IMR-90 (cell line): ENCODE data around the gene NUBP1. TPM values are rescaled to one million over a fixed set of nuclear protein-coding genes. Genes with fewer than 3 reads are reported as not detected.

Experiments
- ATAC-seq: fragments of 200-7000 bp; cut with Tn5 transposase; 2 replicates; pipeline ENCODE4 v1.9.1; 2020; ENCODE audit warnings: low read depth, mild to moderate bottlenecking, moderate library complexity
- BruUV-seq: library from RNA; stranded (reverse); fragments of 400-500 nt; replicated peaks from 2 replicates; lab custom pipeline; 2021; lab: Mats Ljungman, UMichigan
- CTCF ChIA-PET: fragments of 300-600 bp; formaldehyde crosslinking; extraction: SDS; loops from one replicate; lab custom pipeline; 2021; ENCODE audit warnings: antibody characterized with exemption; lab: Yijun Ruan, JAX
- POLR2A ChIA-PET: fragments of 300-600 bp; sonication (Branson Sonifier 250); formaldehyde crosslinking; loops from one replicate; lab custom pipeline; 2022; ENCODE audit warnings: antibody characterized with exemption; ENCODE audit not compliant: unreplicated experiment; lab: Charles Lee
- DNase-seq: peaks from one replicate; pipeline ENCODE4 v3.0.0; 2013
- H2AFZ ChIP-seq: replicated peaks from 2 replicates; pipeline ENCODE3; 2013; ENCODE audit warnings: low read length, mild to moderate bottlenecking; ENCODE audit not compliant: poor library complexity
- H2AK5ac ChIP-seq: 2 replicates; pipeline ENCODE4 v1.6.1; 2013; ENCODE audit warnings: low read depth, low read length, inconsistent platforms
- H2AK9ac ChIP-seq: replicated peaks from 2 replicates; pipeline ENCODE3; 2013; ENCODE audit warnings: mild to moderate bottlenecking, low read depth, low read length, moderate library complexity; ENCODE audit not compliant: poor library complexity
- H2BK120ac ChIP-seq: 2 replicates; pipeline ENCODE4 v1.6.1; 2013; ENCODE audit warnings: low read depth, low read length, inconsistent platforms
- H2BK15ac ChIP-seq: 3 replicates; pipeline ENCODE4 v1.6.1; 2013; ENCODE audit warnings: low read depth, low read length, inconsistent platforms
- H2BK20ac ChIP-seq: 2 replicates; pipeline ENCODE4 v1.6.1; 2013; ENCODE audit warnings: low read depth, mild to moderate bottlenecking, inconsistent platforms, low read length, moderate library complexity
- H2BK5ac ChIP-seq: 2 replicates; pipeline ENCODE4 v1.6.1; 2013; ENCODE audit warnings: mild to moderate bottlenecking, low read depth, low read length, inconsistent platforms; ENCODE audit not compliant: poor library complexity, severe bottlenecking
- H3K14ac ChIP-seq: replicated peaks from 2 replicates; pipeline ENCODE4 v1.6.1; 2013; ENCODE audit warnings: low read depth, low read length, inconsistent platforms
- H3K18ac ChIP-seq: 2 replicates; pipeline ENCODE4 v1.6.1; 2013; ENCODE audit warnings: low read depth, low read length, control low read depth
- H3K23ac ChIP-seq: 2 replicates; pipeline ENCODE4 v1.6.1; 2013; ENCODE audit warnings: low read depth, low read length, inconsistent platforms
- H3K27ac ChIP-seq: 2 replicates; pipeline ENCODE4 v1.5.1; 2013; ENCODE audit warnings: mild to moderate bottlenecking, control low read depth, low read length; ENCODE audit not compliant: insufficient read depth
- H3K27me3 ChIP-seq: 2 replicates; pipeline ENCODE4 v1.6.1; 2013; ENCODE audit warnings: low read length; ENCODE audit not compliant: control insufficient read depth, insufficient read depth
- H3K36me3 ChIP-seq: 2 replicates; pipeline ENCODE4 v1.6.1; 2013; ENCODE audit warnings: low read length, mixed read lengths; ENCODE audit not compliant: control insufficient read depth, insufficient read depth
- H3K4ac ChIP-seq: 2 replicates; pipeline ENCODE4 v1.6.1; 2013; ENCODE audit warnings: low read depth, low read length, inconsistent platforms
- H3K4me1 ChIP-seq: 2 replicates; pipeline ENCODE4 v1.6.1; 2013; ENCODE audit warnings: low read length, mixed read lengths; ENCODE audit not compliant: control insufficient read depth, insufficient read depth
- H3K4me2 ChIP-seq: 2 replicates; pipeline ENCODE4 v1.6.1; 2013; ENCODE audit warnings: low read depth, mild to moderate bottlenecking, control low read depth, low read length, moderate library complexity
- H3K4me3 ChIP-seq: 2 replicates; pipeline ENCODE4 v1.5.1; 2013; ENCODE audit warnings: low read depth, mild to moderate bottlenecking, control low read depth, low read length, moderate library complexity; ENCODE audit not compliant: insufficient read depth
- H3K56ac ChIP-seq: 2 replicates; pipeline ENCODE4 v1.6.1; 2013; ENCODE audit warnings: low read length, inconsistent platforms; ENCODE audit not compliant: insufficient read depth; ENCODE audit errors: extremely low read depth
- H3K79me1 ChIP-seq, 2 experiments: 2 replicates each; pipeline ENCODE4 v1.6.1; 2013; ENCODE audit warnings: low read length in 2 of 2, inconsistent platforms in 1 of 2, low read depth in 1 of 2
- H3K9ac ChIP-seq: 2 replicates; pipeline ENCODE4 v1.6.1; 2013; ENCODE audit warnings: low read depth, low read length, control low read depth
- H3K9me1 ChIP-seq: 2 replicates; pipeline ENCODE4 v1.6.1; 2013; ENCODE audit warnings: low read length, inconsistent platforms; ENCODE audit not compliant: insufficient read depth
- H3K9me3 ChIP-seq: 2 replicates; pipeline ENCODE4 v1.6.1; 2013; ENCODE audit warnings: low read length; ENCODE audit not compliant: control insufficient read depth, insufficient read depth
- H4K20me1 ChIP-seq: 2 replicates; pipeline ENCODE4 v1.6.1; 2013; ENCODE audit warnings: low read length, inconsistent platforms; ENCODE audit not compliant: insufficient read depth
- H4K5ac ChIP-seq: 2 replicates; pipeline ENCODE4 v1.6.1; 2013; ENCODE audit warnings: mild to moderate bottlenecking, low read depth, low read length, control low read depth
- H4K8ac ChIP-seq, 2 experiments: 2 replicates each; pipeline ENCODE4 v1.6.1; 2013; ENCODE audit warnings: low read depth in 2 of 2, low read length in 2 of 2, control low read depth in 1 of 2, inconsistent platforms in 1 of 2
- H4K91ac ChIP-seq: 2 replicates; pipeline ENCODE4 v1.6.1; 2013; ENCODE audit warnings: low read depth, low read length, inconsistent platforms; ENCODE audit not compliant: insufficient read depth
- CTCF ChIP-seq: conservative IDR thresholded peaks from 2 replicates; pipeline ENCODE4 v1.5.1; 2012; ENCODE audit warnings: mild to moderate bottlenecking, low read depth, low read length, improper control_type of control experiment
- ELK1 ChIP-seq: fragments of 150-350 bp; IDR thresholded peaks from 2 replicates; pipeline ENCODE4 v1.6.1; 2016; ENCODE audit warnings: low read depth, mild to moderate bottlenecking, low read length, moderate library complexity, borderline replicate concordance
- MXI1 ChIP-seq: IDR thresholded peaks from 2 replicates; pipeline ENCODE4 v1.6.1; 2012; ENCODE audit warnings: low read depth, mild to moderate bottlenecking, low read length, moderate library complexity, borderline replicate concordance
- POLR2A ChIP-seq: IDR thresholded peaks from 2 replicates; pipeline ENCODE4 v1.6.1; 2012; ENCODE audit warnings: mild to moderate bottlenecking, low read depth, low read length
- RFX5 ChIP-seq: IDR thresholded peaks from 2 replicates; pipeline ENCODE4 v1.8.0; 2012; ENCODE audit warnings: low read depth, mild to moderate bottlenecking, low read length, moderate library complexity
- WGBS, 2 experiments: methylation state at CpG; one replicate each; pipeline versions ENCODE4 v1.1.5 to v1.1.7; 2013; ENCODE audit warnings: missing lambda C conversion rate in 2 of 2; ENCODE audit not compliant: insufficient read length in 1 of 2; ENCODE audit errors: extremely low coverage in 2 of 2; 5-methylcytosine and 5-hydroxymethylcytosine counted together
- dilution Hi-C: fragments of 300-500 bp; cut with HindIII; formaldehyde crosslinking; loops from one replicate; pipeline ENCODE4 v1.14.3; 2018; ENCODE audit warnings: low sequenced_read_pairs; ENCODE audit not compliant: unreplicated experiment
- in situ Hi-C: fragments of 300-500 bp; cut with MboI; formaldehyde crosslinking; loops from 3 replicates; pipeline ENCODE4 v1.14.3; 2019; ENCODE audit warnings: low sequenced_read_pairs, inconsistent platforms, mixed read lengths
- intact Hi-C: fragments of 100-400 bp; cut with micrococcal nuclease; formaldehyde crosslinking; loops from 2 replicates; pipeline ENCODE4 v1.10.0; 2022
- polyA plus RNA-seq, 3 experiments: library from polyadenylated mRNA; depleted of rRNA; stranded (reverse); fragments of >200 nt; gene quantifications; 2 replicates each; pipeline ENCODE4 v1.2.3, GENCODE V29; 2012; ENCODE audit warnings: low replicate concordance in 1 of 3
- total RNA-seq: library from RNA; depleted of rRNA; stranded (reverse); fragments of >200 nt; gene quantifications from 2 replicates; pipeline ENCODE4 v1.2.3, GENCODE V29; 2012

The NUBP1 gene
- total and polyA plus RNA-seq, 2 of the 4 experiments (the other 2 are of a cell fraction): 28.0 to 31.5 TPM

GRCh38 chr16:10817514-10817913 lies 73.9 kb downstream of the NUBP1 start:
- Histone ChIP-seq H3K36me3 (no peaks in the 10 kb centered on the region), H3K9ac (no peak overlapping the region), H3K14ac (no peak overlapping the region), H2AFZ (no peak overlapping the region), H2BK20ac (no peak overlapping the region), H2BK120ac (no peak overlapping the region), H3K23ac (no peak overlapping the region), H2AK5ac (no peak overlapping the region), H3K27me3 (peaks cover 26% of the 10 kb centered on the region), H3K56ac (no peak overlapping the region), H2BK15ac (no peak overlapping the region), H3K4me3 (no peak overlapping the region), H3K27ac (no peak overlapping the region), H3K4me1 (no peaks in the 10 kb centered on the region), H3K9me3 (no peaks in the 10 kb centered on the region), H3K4ac (no peak overlapping the region), H4K5ac (no peak overlapping the region), H4K91ac (no peak overlapping the region), H3K79me1 (no peaks in the 10 kb centered on the region), H4K8ac (no peak overlapping the region), H3K4me2 (no peak overlapping the region), H3K18ac (no peak overlapping the region), H3K9me1 (no peaks in the 10 kb centered on the region), H2AK9ac (no peak overlapping the region), H4K20me1 (no peaks in the 10 kb centered on the region), H2BK5ac (no peak overlapping the region)
- ATAC-seq (no peak), DNase-seq (no peak)
- TF ChIP-seq POLR2A (no peak), MXI1 (no peak), ELK1 (no peak), RFX5 (no peak), CTCF (no peak)
- 90% methylated on average over 1 of the region's 1 CpG; no CpG with 5 or more reads in 1 of the 2 experiments for WGBS, 2 experiments
- CTCF ChIA-PET: no interaction called here
- dilution Hi-C loops: no loop called here
- no TSS peak for BruUV-seq
- POLR2A ChIA-PET: no interaction called here
- in situ Hi-C loops: no loop called here
- intact Hi-C loops: no loop called here
